CD4-positive, alpha-beta T cell treated with Interleukin-10 for 1 hour (primary cell): ENCODE measurements around the gene KMT2B.
A peak's percentile ranks its signal among the peaks of the same experiment; 100 is the strongest.
"Not testable (repeated sequence)": the region's sequence is repeated elsewhere in the genome, so short reads cannot be mapped to it uniquely, and the experiment has no call there.

Experiments
- DNase-seq: peaks from one replicate; pipeline ENCODE4 v3.0.0-alpha.2; 2020

The KMT2B gene

DNA sequence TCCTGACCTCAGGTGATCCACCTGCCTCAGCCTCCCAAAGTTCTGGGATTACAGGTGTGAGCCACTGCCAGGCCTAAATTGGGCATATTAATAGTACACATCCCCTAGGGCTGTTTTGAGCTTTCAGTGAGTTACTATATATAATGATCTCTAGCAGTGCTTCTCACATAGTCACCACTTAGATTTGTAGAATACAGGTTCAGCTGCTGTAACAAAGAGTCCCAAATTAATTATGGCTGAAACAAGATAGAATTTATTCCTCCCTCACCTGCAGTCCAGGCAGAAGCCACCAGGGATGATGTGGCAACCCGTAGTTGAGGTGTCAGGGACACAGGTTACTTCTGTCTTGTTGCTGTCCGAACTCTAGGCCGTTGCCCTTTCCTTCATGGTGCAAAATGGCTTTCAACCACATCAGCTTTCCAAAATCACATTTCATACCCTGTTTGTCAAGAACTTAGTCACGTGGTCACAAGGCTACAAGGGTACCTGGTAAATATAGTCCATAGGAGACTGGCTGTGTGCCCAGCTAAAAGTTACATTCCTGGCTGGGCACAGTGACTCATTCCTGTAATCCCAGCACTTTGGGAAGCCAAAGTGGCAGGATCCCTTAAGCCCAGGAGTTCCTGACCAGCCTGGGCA lies 43.0 kb downstream of the KMT2B start:
- DNase-seq, result no peak

DNA sequence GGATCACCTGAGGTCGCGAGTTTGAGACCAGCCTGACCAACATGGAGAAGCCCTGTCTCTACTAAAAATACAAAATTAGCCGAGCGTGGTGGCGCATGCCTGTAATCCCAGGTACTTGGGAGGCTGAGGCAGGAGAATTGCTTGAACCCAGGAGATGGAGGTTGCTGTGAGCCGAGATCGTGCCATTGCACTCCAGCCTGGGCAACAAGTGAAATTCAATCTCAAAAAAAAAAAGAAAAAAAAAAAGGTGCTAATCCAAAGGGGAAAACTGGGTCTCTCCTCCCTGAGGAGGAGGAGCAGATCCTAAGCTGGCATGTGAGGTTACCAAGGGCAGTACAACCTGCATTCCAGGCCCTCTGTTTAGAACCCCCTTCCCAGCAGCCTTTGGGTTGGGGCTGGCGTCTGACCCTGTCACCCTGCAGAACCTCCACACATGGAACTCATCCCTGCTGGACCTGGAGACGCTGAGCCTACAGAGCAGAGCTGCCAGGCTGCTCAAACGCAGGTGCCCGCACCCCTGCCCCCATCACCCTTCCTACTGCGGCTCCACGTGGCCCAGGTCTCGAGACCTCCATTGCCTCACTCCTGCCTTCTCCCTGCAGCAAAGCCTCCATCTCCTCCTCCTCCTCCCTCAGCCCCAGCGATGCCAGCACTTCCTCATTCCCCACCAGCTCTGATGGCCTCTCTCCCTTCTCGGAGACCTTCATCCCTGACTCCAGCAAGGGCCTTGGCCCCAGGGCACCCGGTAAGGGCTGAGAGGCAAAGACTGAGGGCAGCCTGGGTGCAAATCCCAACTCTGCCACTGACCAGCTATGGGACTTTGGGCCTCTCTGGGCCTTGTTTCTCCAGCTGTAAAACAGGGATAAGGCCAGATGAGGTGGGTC lies 46.9 kb downstream of the KMT2B start:
- no peak for DNase-seq

DNA sequence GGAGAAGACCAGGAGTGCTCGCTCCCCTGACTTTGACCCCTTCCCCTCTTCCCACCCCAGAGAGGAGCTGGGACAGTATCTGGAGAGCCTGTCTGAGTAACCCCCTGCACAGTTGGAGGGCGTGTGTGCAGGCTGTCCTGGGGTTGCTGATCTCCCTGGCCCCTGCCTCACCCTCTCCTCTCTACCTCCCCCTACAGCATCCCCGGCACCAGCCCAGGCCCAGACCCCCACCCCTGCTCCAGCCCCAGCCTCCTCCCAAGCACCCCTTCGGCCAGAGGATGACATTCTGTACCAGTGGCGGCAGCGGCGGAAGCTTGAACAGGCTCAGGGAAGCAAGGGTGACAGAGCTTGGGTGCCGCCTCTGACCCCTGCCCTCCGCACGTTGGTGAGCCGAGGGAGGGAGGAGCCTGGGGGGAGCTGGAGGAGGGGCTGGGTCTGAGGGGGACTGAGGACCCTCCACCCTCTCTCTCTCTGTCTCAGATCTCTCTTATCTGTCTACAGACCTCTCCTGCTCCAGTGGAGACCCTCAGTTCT lies 48.8 kb downstream of the KMT2B start:
- DNase-seq, result no peak

DNA sequence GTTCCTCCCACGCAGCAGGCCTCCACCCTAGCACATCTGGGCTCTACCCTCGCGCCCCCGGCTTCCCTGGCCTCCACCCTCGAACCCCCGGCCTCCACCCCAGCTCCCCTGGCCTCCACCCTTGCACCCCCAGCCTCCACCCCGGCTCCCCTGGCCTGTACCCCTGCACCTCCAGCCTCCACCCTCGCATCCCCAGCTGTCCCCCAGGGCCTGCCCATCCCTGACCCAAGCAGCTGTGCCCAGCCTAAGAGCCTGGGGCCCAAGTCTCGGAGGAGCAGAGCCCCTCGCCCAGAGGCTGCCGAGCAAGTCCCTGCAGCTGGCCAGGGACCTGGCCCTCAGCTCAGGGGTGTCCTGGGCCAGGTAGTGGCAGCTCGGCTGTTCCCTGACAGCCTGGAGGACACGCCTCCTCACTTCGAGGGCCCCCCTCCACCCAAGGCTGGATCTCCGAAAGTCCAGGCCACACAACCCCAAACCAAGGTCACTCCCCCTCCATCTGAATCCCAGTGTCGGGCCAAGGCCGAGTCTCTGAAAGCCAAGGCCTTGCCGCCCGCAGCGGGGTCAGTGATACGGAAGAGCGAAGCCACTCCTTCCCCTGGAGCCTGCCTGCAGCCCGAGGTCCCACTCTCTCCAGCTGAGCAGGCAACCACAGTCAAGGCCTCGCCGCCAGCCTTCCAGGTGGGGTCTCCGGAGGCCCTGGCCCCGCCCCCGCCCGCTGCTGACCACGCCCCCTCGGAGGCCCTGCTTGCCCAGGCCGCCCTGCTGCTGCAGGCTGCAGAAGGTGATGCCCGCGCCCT lies 49.7 kb downstream of the KMT2B start:
- DNase-seq, result no peak

DNA sequence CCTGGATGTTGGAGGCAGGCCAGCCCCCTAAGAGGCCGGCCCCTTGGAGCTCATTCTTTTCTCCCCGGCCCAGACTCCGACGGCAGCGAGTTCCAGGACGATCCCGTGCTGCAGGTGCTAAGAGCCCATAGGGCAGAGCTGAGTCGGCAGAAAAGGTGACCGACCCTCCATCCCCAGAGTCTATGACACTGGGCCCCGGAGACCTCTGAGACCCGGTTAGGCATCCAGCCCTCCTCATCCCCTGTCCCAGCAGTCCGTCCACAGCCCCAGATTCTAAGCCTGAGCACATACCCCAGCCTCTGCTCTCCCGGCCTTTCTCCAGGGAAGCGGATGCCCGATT lies 50.2 kb downstream of the KMT2B start:
- no peak for DNase-seq

DNA sequence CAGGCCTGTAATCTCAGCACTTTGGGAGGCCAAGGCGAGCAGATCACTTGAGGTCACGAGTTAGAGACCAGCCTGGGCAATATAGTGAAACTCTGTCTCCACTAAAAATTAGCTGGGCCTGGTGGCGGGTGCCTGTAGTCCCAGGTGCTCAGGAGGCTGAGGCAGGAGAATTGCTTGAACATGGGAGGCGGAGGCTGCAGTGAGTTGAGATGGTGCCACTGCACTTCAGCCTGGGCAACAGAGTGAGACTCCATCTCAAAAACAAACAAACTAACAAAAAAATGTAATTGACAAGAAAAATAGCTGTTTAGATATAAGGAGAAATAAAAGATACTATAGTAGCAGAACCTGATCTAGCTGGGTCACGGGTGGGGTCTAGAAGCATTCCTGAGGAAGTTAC lies 54.6 kb downstream of the KMT2B start:
- not testable (repeated sequence) for DNase-seq

DNA sequence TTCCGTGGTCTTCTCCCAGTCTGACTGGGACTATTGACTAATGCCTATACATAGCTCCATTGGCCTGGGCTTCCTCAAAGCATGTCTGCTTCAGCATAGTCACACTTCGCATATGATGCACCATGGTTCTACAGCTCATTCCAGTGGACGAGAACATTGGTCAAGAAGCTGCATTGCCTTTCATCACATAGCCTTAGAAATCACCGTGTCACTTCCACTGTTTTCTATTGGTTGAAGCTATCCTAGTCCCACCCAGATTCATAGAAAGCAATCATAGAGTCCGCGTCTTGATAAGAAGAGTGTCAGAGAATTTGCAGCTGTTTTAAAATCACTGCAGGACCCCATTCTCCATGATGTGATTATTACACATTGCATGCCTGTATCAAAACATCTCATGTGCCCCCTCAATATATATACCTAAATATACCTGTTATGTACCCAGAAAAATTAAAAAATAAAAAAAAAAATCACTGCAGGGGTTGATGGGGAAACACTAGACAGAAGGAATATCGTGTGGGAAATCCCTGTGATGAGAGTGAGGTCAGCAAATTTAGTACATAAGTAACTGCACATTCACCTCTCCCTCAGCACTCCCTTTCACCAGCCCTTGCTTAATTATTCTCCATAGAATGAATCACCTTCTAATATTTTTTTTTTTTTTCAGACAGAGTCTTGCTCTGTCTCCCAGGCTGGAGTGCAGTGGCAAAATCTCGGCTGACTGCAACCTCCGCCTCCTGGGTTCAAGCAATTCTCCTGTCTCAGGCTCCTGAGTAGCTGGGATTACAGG lies 55.4 kb downstream of the KMT2B start:
- DNase-seq, result no peak

DNA sequence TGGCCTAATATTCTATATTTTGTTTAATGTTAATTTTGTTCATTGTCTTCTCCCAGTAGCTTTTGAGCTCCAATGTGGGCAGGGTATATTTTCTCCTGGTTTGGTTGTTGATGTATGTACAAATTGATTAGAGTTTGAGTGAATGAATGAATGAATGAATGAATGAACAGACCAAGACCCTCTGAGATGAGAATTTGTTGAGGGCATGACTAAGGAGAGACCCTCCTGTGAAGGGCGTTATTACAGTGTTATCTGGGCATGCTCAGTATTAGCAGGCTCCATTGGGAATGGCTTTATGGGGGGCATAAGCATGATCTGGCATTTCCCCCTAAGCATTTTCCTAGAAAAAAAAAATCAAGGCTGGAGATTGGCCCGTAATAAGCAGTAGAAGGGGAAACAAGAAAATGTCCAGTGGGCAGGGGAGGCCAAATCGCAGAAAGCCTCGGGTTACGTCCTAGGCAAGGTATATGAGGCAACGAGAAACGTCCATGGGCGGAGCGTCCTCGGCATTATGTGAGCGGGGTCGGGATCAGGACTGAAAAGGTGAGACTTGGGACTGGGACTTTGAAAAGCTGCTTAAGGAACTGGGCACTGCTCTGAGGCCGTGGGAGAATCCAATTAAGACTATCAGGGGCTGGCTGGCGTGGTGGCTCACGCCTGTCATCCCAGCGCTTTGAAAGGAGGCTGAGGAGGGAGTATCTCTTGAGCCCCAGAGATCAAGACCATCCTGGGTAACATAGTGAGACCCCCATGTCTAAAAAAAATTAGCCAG lies 56.7 kb downstream of the KMT2B start:
- peak; percentile 6 for DNase-seq

DNA sequence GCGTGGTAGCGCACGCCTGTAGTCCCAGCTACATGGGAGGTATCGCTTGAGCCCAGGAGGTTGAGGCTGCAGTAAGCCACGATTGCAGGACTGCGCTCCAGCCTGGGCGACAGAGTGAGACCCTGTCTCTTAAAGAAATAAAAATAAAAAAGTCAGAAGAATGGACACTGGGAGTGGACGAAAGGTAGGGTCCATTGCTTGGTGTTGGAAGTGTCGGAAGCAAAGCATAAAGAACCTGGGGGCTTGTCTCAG lies 57.2 kb downstream of the KMT2B start:
- DNase-seq, result no peak

DNA sequence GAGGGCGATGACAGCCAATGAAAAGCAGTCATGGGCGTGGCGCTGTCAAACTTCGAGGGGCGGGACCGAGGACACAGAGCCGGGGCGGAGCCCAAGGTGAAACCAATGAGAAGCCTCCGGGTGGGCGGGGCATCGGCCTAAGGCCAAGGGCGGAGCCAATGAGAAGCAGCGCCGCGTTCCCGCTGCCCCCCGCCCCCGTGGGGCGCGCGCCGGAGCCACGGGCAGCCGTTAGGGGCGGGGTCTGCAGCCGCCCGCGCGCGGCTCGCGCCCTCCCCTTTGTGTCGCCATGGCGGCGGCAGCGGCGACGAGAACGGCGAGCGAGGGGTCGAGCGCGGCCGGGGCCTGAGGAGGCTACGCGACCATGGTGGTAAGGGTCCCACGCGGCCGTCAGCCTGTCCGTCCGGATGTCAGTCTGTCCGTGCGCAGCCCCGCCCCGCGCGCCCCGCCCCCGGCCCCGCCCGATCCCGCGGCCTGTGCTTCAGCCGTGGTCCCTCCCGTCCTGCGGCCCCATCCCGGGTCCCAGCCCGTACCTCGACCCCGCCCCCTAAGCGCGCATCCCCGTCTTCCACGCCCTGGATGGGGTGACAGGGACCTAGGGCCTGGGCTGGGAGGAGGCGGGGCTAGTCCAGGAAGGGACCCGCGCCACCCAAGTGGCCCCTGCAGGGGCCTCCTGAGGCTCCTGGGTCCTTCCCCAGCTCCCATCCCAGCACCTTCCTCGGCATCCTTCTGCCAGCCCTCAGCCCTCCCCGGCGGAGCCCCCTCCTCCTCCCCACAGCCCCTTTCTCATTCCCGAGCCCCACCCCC lies 57.7 kb downstream of the KMT2B start, which contains the start of gene ARHGAP33:
Gene ARHGAP33 (plus strand): TSS at position 267 of the 804 bp plus-strand sequence. CDS start 95 bp downstream, at position 362.
- peak; percentile 99 for DNase-seq

DNA sequence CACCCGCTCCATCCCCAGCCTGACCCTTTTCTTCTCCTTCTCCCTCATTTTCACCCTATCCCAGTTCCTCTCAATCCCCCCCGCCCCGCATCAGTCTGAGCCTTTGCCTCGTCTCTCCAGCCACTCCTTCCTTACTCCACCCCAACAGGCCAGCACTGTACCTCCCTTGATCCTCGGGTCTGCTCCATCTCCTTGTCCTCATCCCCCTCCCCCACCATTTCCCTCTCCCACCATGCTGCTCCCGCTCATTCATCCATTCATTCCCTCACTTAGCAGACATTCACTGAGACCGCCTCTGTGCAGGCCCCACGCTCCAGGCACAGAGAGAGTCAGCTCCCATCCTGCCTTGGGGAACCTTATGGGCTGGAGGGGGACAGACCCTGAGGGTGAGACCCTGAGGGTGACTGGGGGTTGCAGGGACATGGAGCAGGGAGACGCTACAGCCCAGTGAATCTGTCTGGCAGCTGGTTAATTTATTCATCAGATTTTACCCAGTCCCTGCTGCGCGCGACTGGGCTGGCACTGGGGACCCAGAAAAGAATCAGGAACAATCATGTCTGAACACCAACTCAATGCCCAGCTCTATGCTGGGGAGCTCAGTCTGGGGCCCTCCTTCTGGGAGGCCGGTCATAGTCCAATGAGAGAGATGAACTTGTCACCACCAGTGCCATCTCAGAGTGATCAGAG lies 58.4 kb downstream of the KMT2B start:
- DNase-seq, result no peak

DNA sequence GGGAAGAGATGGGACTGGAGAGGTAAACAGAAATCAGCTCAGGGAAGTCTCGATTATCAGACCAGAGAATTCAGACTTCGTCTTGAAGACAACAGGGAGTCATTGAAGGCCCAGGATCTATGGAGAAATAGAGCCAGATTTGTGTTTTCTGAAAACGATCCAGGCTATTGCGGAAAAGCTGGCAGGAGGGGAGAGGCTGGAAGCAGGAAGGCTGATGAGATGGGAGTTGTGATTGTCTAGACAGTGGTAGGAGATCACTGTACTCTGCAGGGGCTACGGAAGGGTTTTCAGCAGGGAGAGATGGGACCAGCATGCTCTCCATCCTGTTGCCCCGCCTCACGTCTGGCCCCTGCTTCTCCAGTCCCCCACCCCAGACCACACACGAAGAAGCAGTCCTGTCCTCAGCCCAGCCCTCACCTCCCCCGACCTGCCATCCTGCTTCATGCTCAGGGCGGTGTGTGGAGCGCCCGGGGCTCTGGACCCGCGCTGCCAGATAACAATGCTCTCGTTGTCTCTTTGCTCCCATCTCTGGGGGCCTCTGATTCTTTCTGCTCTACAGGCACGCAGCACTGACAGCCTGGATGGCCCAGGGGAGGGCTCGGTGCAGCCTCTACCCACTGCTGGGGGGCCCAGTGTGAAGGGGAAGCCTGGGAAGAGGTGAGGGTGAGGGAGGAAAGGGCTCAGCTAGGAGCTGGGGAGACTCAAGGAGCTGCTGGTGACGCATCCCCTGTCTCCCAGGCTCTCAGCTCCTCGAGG lies 59.5 kb downstream of the KMT2B start:
- DNase-seq, result no peak

DNA sequence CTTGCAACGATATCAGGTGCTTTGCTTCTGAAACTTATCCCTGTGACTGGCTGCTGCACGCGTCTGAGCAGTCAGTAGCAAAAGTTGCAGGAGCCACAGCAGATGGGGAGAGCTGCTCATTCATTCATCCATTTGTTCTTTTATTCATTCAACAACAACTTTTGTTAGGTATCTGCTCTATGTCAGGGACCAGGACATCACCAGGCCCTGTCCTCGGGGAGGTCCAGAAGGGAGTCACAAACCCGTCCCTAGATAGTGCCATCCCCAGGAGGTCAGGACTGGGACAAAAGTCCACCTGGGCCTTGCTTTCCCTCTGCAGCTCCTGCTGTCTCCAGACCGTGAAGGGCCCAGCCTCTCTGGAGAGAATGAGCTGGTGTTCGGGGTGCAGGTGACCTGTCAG lies 60.2 kb downstream of the KMT2B start:
- DNase-seq, result no peak

DNA sequence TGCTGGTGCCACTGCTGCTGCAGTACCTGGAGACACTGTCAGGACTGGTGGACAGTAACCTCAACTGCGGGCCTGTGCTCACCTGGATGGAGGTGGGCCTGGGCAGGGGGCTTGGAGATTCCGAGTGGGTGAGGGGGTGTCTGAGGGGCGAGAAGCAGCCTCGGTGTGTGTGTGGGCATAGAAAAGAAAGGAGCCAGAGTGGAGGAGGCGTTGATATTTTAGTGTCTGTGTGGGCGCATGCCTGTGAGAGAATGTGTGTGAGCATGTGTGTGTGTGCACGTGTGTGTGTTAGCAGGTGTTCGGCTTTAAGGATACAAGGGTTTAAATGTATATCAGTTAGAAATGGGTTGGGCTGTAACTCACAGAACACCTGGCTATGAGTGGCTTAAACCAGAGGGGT lies 61.2 kb downstream of the KMT2B start:
- no peak for DNase-seq

DNA sequence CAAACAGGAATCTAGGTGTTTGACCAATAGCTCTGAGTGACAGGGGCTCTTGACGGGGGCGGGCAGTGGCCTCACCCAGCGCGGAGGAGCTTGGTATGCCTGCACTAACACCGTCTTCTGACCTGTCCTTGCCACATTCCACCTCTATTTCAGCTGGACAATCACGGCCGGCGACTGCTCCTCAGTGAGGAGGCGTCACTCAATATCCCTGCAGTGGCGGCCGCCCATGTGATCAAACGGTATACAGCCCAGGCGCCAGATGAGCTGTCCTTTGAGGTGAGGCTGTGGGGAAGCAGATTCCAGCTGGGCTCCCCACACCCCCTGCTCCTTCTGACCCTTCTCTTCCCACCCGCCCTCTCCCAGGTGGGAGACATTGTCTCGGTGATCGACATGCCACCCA lies 62.3 kb downstream of the KMT2B start:
- DNase-seq, result no peak

DNA sequence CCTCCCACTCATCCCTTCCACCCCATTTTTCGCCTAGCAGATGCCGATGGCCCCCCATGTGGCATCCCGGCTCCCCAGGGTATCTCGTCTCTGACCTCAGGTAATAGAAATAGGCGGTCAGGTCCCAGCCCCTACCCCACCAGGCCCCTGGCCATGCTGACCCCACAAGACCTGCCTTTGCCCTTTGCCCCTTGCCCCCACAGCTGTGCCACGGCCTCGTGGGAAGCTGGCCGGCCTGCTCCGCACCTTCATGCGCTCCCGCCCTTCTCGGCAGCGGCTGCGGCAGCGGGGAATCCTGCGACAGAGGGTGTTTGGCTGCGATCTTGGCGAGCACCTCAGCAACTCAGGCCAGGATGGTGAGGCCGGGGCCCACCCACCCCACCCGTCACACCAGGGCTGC lies 62.9 kb downstream of the KMT2B start:
- DNase-seq, result no peak

DNA sequence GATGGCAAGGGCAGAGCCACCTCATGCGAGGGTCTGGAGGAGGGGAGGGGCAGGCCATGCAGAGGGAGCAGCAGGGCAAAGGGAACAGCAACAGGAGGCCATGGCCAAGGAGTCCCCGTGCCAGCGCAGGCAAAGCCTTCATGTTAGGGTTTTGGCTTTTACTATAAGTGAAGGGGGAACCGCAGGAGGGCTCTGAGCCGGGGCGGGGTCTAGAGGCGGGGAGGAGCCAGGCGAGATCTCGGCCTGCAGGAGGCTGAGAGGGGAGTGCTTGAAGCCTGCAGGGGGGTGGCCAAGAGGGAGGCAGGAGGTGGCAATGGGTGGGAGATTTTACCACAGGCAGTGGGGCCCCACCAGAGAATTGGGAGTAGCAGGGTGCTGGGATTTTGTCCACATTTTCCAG lies 63.8 kb downstream of the KMT2B start:
- DNase-seq, result no peak

DNA sequence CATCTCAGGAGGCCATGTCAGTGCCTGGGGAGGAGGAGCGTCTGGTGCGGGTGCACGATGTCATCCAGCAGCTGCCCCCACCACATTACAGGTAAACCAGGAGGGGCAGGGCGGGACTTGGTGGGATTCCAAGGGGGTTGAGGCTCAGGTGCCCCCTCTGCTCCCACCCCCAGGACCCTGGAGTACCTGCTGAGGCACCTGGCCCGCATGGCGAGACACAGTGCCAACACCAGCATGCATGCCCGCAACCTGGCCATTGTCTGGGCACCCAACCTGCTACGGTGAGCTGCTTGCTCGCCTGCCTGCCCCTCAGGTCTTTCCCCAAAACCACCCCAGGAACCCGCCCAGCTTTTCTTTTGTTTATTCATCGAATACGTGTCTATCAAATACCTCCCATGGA lies 64.8 kb downstream of the KMT2B start:
- no peak for DNase-seq

DNA sequence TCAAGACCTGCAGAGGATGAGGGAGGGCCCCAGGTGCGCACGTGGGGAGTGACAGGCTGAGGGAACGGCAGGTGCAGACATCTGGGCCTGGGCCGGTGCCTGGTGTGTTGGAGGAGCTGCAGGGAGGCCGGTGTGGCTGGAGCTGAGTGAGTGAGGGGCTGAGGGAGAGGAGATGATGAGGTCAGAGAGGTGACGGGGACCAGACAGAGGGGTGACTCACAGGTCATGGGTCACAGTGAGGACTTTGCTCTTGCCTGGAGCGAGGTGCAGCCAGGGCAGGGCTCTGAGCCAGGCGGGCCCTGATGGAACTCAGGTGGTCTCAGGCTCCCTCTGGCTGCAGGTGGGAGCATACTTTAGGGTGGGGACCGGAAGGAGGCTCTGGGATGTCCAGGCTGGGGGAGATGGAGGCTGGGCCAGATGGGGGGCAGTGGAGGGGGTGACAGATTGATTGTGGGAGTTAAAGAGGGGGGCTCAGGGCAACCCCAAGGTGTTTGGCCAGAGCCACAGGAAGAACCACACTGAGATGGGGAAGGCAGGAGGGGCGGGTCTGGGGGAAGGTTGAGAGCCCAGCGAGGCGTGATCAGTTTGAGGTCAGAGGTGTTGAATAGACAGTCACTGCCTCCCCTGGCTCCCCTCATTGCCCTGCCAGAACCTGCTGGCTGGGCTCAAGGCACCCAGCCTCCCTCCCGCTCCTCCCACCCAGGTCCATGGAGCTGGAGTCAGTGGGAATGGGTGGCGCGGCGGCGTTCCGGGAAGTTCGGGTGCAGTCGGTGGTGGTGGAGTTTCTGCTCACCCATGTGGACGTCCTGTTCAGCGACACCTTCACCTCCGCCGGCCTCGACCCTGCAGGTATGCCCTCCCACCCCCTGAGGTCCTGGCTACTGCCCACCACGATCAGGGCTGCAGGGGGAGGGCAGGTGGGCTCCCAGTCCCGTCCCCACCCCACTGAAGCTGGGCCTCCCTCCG lies 65.9 kb downstream of the KMT2B start:
- no peak for DNase-seq
